Smooth muscle cell (in vitro differentiated cells): ENCODE measurements around the gene ESPNL. TPM values are rescaled to one million over a fixed set of nuclear protein-coding genes. Genes with fewer than 3 reads are reported as not detected.
"Not testable (repeated sequence)": the region's sequence is repeated elsewhere in the genome, so short reads cannot be mapped to it uniquely, and the experiment has no call there.

ENCODE experiments used
- DNase-seq: peaks from one replicate; lab custom pipeline; 2025; ENCODE audit not compliant: unreplicated experiment; lab: John Stamatoyannopoulos, UW
- H2AFZ ChIP-seq: fragments of 200-600 bp; sonication (generic); 2 replicates; pipeline ENCODE4 v1.6.0; 2016; ENCODE audit warnings: antibody characterized with exemption, low read depth, mild to moderate bottlenecking
- H3F3A ChIP-seq: fragments of 200-600 bp; sonication (generic); 2 replicates; pipeline ENCODE4 v1.6.0; 2017; ENCODE audit warnings: antibody characterized with exemption, low read depth
- H3K27ac ChIP-seq: fragments of 200-600 bp; sonication (generic); 2 replicates; pipeline ENCODE4 v1.5.1; 2016; ENCODE audit warnings: low read depth, mild to moderate bottlenecking
- H3K27me3 ChIP-seq: fragments of 200-600 bp; sonication (generic); 2 replicates; pipeline ENCODE4 v1.6.1; 2016; ENCODE audit warnings: low read depth, mild to moderate bottlenecking
- H3K36me3 ChIP-seq: fragments of 200-600 bp; sonication (generic); 2 replicates; pipeline ENCODE4 v1.5.1; 2016; ENCODE audit warnings: low read depth
- H3K4me1 ChIP-seq: fragments of 200-600 bp; sonication (generic); 2 replicates; pipeline ENCODE4 v1.5.1; 2016; ENCODE audit warnings: low read depth
- H3K4me2 ChIP-seq: fragments of 200-600 bp; sonication (generic); 2 replicates; pipeline ENCODE4 v1.6.0; 2016; ENCODE audit warnings: mild to moderate bottlenecking
- H3K4me3 ChIP-seq: fragments of 200-600 bp; sonication (generic); 2 replicates; pipeline ENCODE4 v1.5.1; 2016; ENCODE audit warnings: mild to moderate bottlenecking
- H3K79me2 ChIP-seq: fragments of 200-600 bp; sonication (generic); 2 replicates; pipeline ENCODE4 v1.6.0; 2016; ENCODE audit warnings: low read depth, mild to moderate bottlenecking
- H3K9ac ChIP-seq: fragments of 200-600 bp; sonication (generic); 2 replicates; pipeline ENCODE4 v1.6.0; 2016; ENCODE audit warnings: low read depth
- H3K9me3 ChIP-seq: fragments of 200-600 bp; sonication (generic); replicated peaks from 2 replicates; pipeline ENCODE4 v1.5.1; 2016; ENCODE audit warnings: low read depth
- H4K20me1 ChIP-seq: fragments of 200-600 bp; sonication (generic); 2 replicates; pipeline ENCODE4 v1.6.0; 2016; ENCODE audit warnings: low read depth
- CTCF ChIP-seq: fragments of 200-600 bp; sonication (generic); IDR thresholded peaks from 2 replicates; pipeline ENCODE4 v1.5.1; 2017; ENCODE audit warnings: borderline replicate concordance, mild to moderate bottlenecking, antibody characterized with exemption; ENCODE audit not compliant: insufficient read depth, poor library complexity, severe bottlenecking
- WGBS: methylation state at CpG from one replicate; pipeline ENCODE4 v1.1.7; 2016; ENCODE audit warnings: low lambda C conversion rate; 5-methylcytosine and 5-hydroxymethylcytosine counted together
- polyA plus RNA-seq: library from polyadenylated mRNA; unstranded; fragments of >200 nt; fragmentation: Nextera tagmentation; extraction: Ambion mirVana; gene quantifications from 2 replicates; pipeline ENCODE4 v1.2.1, GENCODE V29; 2016
- total RNA-seq: library from RNA; depleted of rRNA; stranded (reverse); fragments of >200 nt; gene quantifications from 2 replicates; pipeline ENCODE4 v1.2.3, GENCODE V29; 2014

The ESPNL gene
- total RNA-seq (0.04 and 0.31 TPM in 2 replicates), polyA plus RNA-seq (0.71 TPM in 1 of 2 replicates, not detected in the other)

- no peak for TF ChIP-seq CTCF
- Histone ChIP-seq H3K27me3 (no peaks in the 10 kb centered on the region), H3K27ac (no peak within 1 kb of the TSS), H2AFZ (no peak within 1 kb of the TSS), H3K79me2 (no peaks in the 10 kb centered on the region), H3K4me3 (no peak within 1 kb of the TSS), H3F3A (no peaks in the 10 kb centered on the region), H3K36me3 (no peaks in the 10 kb centered on the region), H4K20me1 (no peaks in the 10 kb centered on the region), H3K4me1 (no peaks in the 10 kb centered on the region), H3K9me3 (no peaks in the 10 kb centered on the region), H3K4me2 (no peak within 1 kb of the TSS), H3K9ac (no peak within 1 kb of the TSS)
- 89% methylated on average over 32 of the region's 38 CpGs for WGBS
- DNase-seq, result no peak
Observed at GRCh38 chr2:238100049-238100820, at the start of gene ESPNL. Gene ESPNL, plus strand, starts transcription at chr2:238100340. Its CDS starts 80 bp downstream, at chr2:238100420.

GRCh38 chr2:238053191-238053776, 46.9 kb upstream of the ESPNL start:
- Histone ChIP-seq H3K4me3 (no peak overlapping the region), H3K36me3 (no peaks in the 10 kb centered on the region), H3K4me1 (no peaks in the 10 kb centered on the region), H3K9me3 (no peaks in the 10 kb centered on the region), H4K20me1 (no peaks in the 10 kb centered on the region), H2AFZ (no peak overlapping the region), H3F3A (no peaks in the 10 kb centered on the region), H3K79me2 (no peaks in the 10 kb centered on the region), H3K27ac (no peak overlapping the region), H3K4me2 (no peak overlapping the region), H3K27me3 (no peaks in the 10 kb centered on the region), H3K9ac (no peak overlapping the region)
- no peak for TF ChIP-seq CTCF
- 82% methylated on average over 2 of the region's 2 CpGs for WGBS
- DNase-seq, result no peak

- Histone ChIP-seq H3K36me3 (no peaks in the 10 kb centered on the region), H2AFZ (no peak overlapping the region), H3K9ac (no peak overlapping the region), H3K9me3 (no peaks in the 10 kb centered on the region), H3K4me3 (no peak overlapping the region), H3K27ac (no peak overlapping the region), H3K4me1 (peaks cover 8% of the 10 kb centered on the region), H4K20me1 (no peaks in the 10 kb centered on the region), H3K79me2 (no peaks in the 10 kb centered on the region), H3K27me3 (no peaks in the 10 kb centered on the region), H3K4me2 (no peak overlapping the region), H3F3A (peaks cover 14% of the 10 kb centered on the region)
- DNase-seq, result no peak
- no peak for TF ChIP-seq CTCF
- 93% methylated on average over 3 of the region's 3 CpGs for WGBS
Observed at GRCh38 chr2:238055841-238056240, 44.3 kb upstream of the ESPNL start.

GRCh38 chr2:238057696-238058575, 42.2 kb upstream of the ESPNL start:
- H3K36me3 ChIP-seq, H3K9me3 ChIP-seq, DNase-seq, H3K27ac ChIP-seq, H4K20me1 ChIP-seq, H3K9ac ChIP-seq, H3K4me3 ChIP-seq, H3K27me3 ChIP-seq, H3K4me2 ChIP-seq, H3K79me2 ChIP-seq, H2AFZ ChIP-seq: not testable (repeated sequence)
- H3F3A ChIP-seq, result peaks cover 14% of the 10 kb centered on the region
- H3K4me1 ChIP-seq, result peaks cover 11% of the 10 kb centered on the region
- WGBS, result 97% methylated on average over 44 of the region's 44 CpGs
